GM23338 (cell line): Measurements from ENCODE around the gene PCNX1. TPM values are rescaled to one million over a fixed set of nuclear protein-coding genes. Genes with fewer than 3 reads are reported as not detected.

Experiments used
- ATAC-seq: fragments of 200-7000 bp; cut with Tn5 transposase; 3 replicates; pipeline ENCODE4 v1.9.1; 2020
- DNase-seq: peaks from one replicate; pipeline ENCODE4 v3.0.0-alpha.2; 2015; ENCODE audit warnings: low spot score
- H2AFZ ChIP-seq: fragments of 200-600 bp; sonication (generic); 2 replicates; pipeline ENCODE4 v1.8.0; 2016; ENCODE audit warnings: antibody characterized with exemption, mild to moderate bottlenecking, moderate library complexity
- H3F3A ChIP-seq: fragments of 200-600 bp; sonication (generic); replicated peaks from 2 replicates; pipeline ENCODE4 v1.8.0; 2017; ENCODE audit warnings: antibody characterized with exemption, mixed run types, low read depth
- H3K27ac ChIP-seq: fragments of 200-600 bp; sonication (generic); 2 replicates; pipeline ENCODE4 v1.6.1; 2016; ENCODE audit warnings: low read depth
- H3K27me3 ChIP-seq: fragments of 200-600 bp; sonication (generic); 2 replicates; pipeline ENCODE4 v1.8.0; 2016; ENCODE audit warnings: mild to moderate bottlenecking, mixed run types, moderate library complexity; ENCODE audit not compliant: insufficient read depth
- H3K36me3 ChIP-seq: fragments of 200-600 bp; sonication (generic); 2 replicates; pipeline ENCODE4 v1.8.0; 2016; ENCODE audit warnings: mild to moderate bottlenecking; ENCODE audit not compliant: insufficient read depth
- H3K4me1 ChIP-seq: fragments of 200-600 bp; sonication (generic); 2 replicates; pipeline ENCODE4 v1.8.0; 2016; ENCODE audit warnings: mild to moderate bottlenecking, moderate library complexity; ENCODE audit not compliant: insufficient read depth
- H3K4me2 ChIP-seq: fragments of 200-600 bp; sonication (generic); 2 replicates; pipeline ENCODE4 v1.7.1; 2017; ENCODE audit warnings: mixed run types
- H3K4me3 ChIP-seq: fragments of 200-600 bp; sonication (generic); 2 replicates; pipeline ENCODE4 v1.6.1; 2016; ENCODE audit warnings: mixed run types
- H3K79me2 ChIP-seq: fragments of 200-600 bp; sonication (generic); replicated peaks from 2 replicates; pipeline ENCODE4 v1.8.0; 2017; ENCODE audit warnings: mild to moderate bottlenecking; ENCODE audit not compliant: insufficient read depth
- H3K9me2 ChIP-seq: fragments of 200-600 bp; sonication (generic); 2 replicates; pipeline ENCODE4 v1.8.0; 2017; ENCODE audit not compliant: insufficient read depth
- H4K20me1 ChIP-seq: fragments of 200-600 bp; sonication (generic); replicated peaks from 2 replicates; pipeline ENCODE4 v1.8.0; 2017; ENCODE audit warnings: mild to moderate bottlenecking; ENCODE audit not compliant: insufficient read depth
- H3K27ac Mint-ChIP-seq: 2 replicates; pipeline ENCODE4 v1.8.0; 2020; ENCODE audit warnings: inconsistent platforms, mild to moderate bottlenecking, moderate library complexity, mixed read lengths
- H3K27me3 Mint-ChIP-seq: 3 replicates; pipeline ENCODE4 v1.8.0; 2022; ENCODE audit warnings: low read depth, mild to moderate bottlenecking, moderate library complexity, mixed read lengths, inconsistent platforms; ENCODE audit not compliant: insufficient read depth, poor library complexity
- H3K36me3 Mint-ChIP-seq: 3 replicates; pipeline ENCODE4 v1.8.0; 2021; ENCODE audit warnings: low read depth, mild to moderate bottlenecking, inconsistent platforms, moderate library complexity, mixed read lengths
- H3K4me1 Mint-ChIP-seq: 3 replicates; pipeline ENCODE4 v1.8.0; 2020; ENCODE audit warnings: mild to moderate bottlenecking, inconsistent platforms, mixed read lengths
- H3K4me3 Mint-ChIP-seq: 3 replicates; pipeline ENCODE4 v1.8.0; 2021; ENCODE audit warnings: moderate library complexity, mild to moderate bottlenecking, inconsistent platforms, mixed read lengths
- H3K9me3 Mint-ChIP-seq: 3 replicates; pipeline ENCODE4 v1.8.0; 2020; ENCODE audit warnings: moderate library complexity, mild to moderate bottlenecking, inconsistent platforms, mixed read lengths
- CREB1 ChIP-seq: fragments of 250-450 bp; sonication (Bioruptor Pico); IDR thresholded peaks from 2 replicates; pipeline ENCODE4 v1.5.0; 2020; ENCODE audit warnings: low read depth, mild to moderate bottlenecking, moderate library complexity
- EZH2phosphoT487 ChIP-seq: fragments of 200-600 bp; sonication (generic); IDR thresholded peaks from one replicate; pipeline ENCODE4 v1.8.1; 2018; ENCODE audit warnings: antibody characterized with exemption; ENCODE audit not compliant: unreplicated experiment
- JUNB ChIP-seq: IDR thresholded peaks from one replicate; pipeline ENCODE4 v1.6.1; 2016; ENCODE audit warnings: antibody characterized with exemption; ENCODE audit not compliant: unreplicated experiment
- NANOG ChIP-seq: IDR thresholded peaks from 2 replicates; pipeline ENCODE4 v1.6.1; 2016; ENCODE audit warnings: antibody characterized with exemption, borderline replicate concordance
- STAT1 ChIP-seq: IDR thresholded peaks from one replicate; pipeline ENCODE4 v1.6.1; 2016; ENCODE audit warnings: antibody characterized with exemption; ENCODE audit not compliant: unreplicated experiment
- ZNF114 ChIP-seq: fragments of 250-450 bp; sonication (Bioruptor Pico); IDR thresholded peaks from 2 replicates; pipeline ENCODE4 v1.5.0; 2020; ENCODE audit warnings: mild to moderate bottlenecking, moderate library complexity
- ZNF331 ChIP-seq: fragments of 250-450 bp; sonication (Bioruptor Pico); IDR thresholded peaks from 2 replicates; pipeline ENCODE4 v1.5.0; 2020; ENCODE audit warnings: low read depth, mild to moderate bottlenecking, moderate library complexity
- polyA plus RNA-seq: library from polyadenylated mRNA; unstranded; fragments of >200 nt; fragmentation: Nextera tagmentation; extraction: Ambion mirVana; gene quantifications from 2 replicates; pipeline ENCODE4 v1.2.1, GENCODE V29; 2016
- total RNA-seq: library from RNA; depleted of rRNA; stranded (reverse); fragments of >200 nt; shearing (Covaris generic); gene quantifications from 2 replicates; pipeline ENCODE4 v1.2.3, GENCODE V29; 2014
- TF ChIP-seq, protein P1 (sequence below): fragments of 250-450 bp; sonication (Bioruptor Pico); IDR thresholded peaks from 2 replicates; pipeline ENCODE4 v1.5.0; 2020; ENCODE audit warnings: mild to moderate bottlenecking, moderate library complexity
- TF ChIP-seq, protein P2 (sequence below): IDR thresholded peaks from one replicate; pipeline ENCODE4 v1.6.1; 2018; ENCODE audit warnings: antibody characterized with exemption; ENCODE audit not compliant: unreplicated experiment

The PCNX1 gene
- total and polyA plus RNA-seq, 2 experiments from 2014 or later: 19.4 to 53.1 TPM

DNA sequence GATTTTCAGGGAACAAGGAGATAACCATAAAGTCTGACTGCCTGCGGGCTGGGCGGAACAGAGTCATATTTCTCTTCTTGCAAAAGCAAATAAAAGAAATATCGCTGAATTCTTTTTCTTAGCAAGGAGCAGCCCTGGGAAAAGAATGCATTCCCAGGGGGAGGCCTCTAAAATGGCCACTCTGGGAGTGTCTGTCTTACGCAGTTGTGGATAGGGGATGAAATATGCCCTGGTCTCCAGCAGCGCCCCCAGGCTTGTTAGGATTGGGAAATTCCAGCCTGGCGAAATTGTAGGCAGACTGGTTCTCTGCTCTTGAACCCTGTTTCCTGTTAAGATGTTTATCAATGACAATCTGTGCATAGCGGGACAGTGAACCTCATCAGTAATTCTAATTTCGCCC is 40.5 kb downstream of the PCNX1 start (continued):
- TF ChIP-seq, protein P1, sequence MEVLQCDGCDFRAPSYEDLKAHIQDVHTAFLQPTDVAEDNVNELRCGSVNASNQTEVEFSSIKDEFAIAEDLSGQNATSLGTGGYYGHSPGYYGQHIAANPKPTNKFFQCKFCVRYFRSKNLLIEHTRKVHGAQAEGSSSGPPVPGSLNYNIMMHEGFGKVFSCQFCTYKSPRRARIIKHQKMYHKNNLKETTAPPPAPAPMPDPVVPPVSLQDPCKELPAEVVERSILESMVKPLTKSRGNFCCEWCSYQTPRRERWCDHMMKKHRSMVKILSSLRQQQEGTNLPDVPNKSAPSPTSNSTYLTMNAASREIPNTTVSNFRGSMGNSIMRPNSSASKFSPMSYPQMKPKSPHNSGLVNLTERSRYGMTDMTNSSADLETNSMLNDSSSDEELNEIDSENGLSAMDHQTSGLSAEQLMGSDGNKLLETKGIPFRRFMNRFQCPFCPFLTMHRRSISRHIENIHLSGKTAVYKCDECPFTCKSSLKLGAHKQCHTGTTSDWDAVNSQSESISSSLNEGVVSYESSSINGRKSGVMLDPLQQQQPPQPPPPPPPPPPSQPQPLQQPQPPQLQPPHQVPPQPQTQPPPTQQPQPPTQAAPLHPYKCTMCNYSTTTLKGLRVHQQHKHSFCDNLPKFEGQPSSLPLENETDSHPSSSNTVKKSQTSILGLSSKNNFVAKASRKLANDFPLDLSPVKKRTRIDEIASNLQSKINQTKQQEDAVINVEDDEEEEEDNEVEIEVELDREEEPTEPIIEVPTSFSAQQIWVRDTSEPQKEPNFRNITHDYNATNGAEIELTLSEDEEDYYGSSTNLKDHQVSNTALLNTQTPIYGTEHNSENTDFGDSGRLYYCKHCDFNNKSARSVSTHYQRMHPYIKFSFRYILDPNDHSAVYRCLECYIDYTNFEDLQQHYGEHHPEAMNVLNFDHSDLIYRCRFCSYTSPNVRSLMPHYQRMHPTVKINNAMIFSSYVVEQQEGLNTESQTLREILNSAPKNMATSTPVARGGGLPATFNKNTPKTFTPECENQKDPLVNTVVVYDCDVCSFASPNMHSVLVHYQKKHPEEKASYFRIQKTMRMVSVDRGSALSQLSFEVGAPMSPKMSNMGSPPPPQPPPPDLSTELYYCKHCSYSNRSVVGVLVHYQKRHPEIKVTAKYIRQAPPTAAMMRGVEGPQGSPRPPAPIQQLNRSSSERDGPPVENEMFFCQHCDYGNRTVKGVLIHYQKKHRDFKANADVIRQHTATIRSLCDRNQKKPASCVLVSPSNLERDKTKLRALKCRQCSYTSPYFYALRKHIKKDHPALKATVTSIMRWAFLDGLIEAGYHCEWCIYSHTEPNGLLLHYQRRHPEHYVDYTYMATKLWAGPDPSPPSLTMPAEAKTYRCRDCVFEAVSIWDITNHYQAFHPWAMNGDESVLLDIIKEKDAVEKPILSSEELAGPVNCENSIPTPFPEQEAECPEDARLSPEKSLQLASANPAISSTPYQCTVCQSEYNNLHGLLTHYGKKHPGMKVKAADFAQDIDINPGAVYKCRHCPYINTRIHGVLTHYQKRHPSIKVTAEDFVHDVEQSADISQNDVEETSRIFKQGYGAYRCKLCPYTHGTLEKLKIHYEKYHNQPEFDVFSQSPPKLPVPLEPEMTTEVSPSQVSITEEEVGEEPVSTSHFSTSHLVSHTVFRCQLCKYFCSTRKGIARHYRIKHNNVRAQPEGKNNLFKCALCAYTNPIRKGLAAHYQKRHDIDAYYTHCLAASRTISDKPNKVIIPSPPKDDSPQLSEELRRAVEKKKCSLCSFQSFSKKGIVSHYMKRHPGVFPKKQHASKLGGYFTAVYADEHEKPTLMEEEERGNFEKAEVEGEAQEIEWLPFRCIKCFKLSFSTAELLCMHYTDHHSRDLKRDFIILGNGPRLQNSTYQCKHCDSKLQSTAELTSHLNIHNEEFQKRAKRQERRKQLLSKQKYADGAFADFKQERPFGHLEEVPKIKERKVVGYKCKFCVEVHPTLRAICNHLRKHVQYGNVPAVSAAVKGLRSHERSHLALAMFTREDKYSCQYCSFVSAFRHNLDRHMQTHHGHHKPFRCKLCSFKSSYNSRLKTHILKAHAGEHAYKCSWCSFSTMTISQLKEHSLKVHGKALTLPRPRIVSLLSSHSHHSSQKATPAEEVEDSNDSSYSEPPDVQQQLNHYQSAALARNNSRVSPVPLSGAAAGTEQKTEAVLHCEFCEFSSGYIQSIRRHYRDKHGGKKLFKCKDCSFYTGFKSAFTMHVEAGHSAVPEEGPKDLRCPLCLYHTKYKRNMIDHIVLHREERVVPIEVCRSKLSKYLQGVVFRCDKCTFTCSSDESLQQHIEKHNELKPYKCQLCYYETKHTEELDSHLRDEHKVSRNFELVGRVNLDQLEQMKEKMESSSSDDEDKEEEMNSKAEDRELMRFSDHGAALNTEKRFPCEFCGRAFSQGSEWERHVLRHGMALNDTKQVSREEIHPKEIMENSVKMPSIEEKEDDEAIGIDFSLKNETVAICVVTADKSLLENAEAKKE: no peak
- no peak for TF ChIP-seq EZH2phosphoT487
- TF ChIP-seq STAT1: no peak
- TF ChIP-seq ZNF331 (CRISPR knock-in tag): no peak
- TF ChIP-seq CREB1 (CRISPR knock-in tag): no peak

DNA sequence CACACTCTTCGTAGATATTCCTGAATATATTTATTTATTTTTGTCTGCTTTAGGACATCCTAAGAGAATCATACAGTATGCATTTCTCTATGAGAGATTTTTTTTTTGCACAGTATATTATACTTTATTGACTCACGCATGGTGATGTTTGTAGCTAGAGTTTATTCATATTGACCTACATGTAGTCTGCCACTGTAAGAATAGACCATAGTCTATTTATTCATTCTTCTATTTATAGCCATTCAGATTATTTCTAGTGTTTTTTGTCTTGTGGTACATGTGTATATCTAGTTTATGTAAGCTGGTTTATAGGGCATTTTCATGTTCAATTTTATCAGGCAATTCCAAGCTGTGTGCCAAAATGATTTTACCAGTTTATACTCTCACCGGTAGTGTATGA is 45.2 kb downstream of the PCNX1 start:
- peaks cover 29% of the 10 kb centered on the region for H3K36me3 Mint-ChIP-seq
- H3F3A ChIP-seq: 0 out of 2 replicates have a peak, but pooled peaks cover 5% of the 10 kb centered on the region
- DNase-seq (no peak), ATAC-seq (no peak)
- H3K4me2 ChIP-seq: no peak overlapping the region
- peaks cover 36% of the 10 kb centered on the region for H3K79me2 ChIP-seq
- no peaks in the 10 kb centered on the region for H3K27me3 ChIP-seq
- peaks cover 23% of the 10 kb centered on the region for H3K36me3 ChIP-seq
- no peak overlapping the region for H2AFZ ChIP-seq
- H3K9me2 ChIP-seq: no peaks in the 10 kb centered on the region
- no peaks in the 10 kb centered on the region for H4K20me1 ChIP-seq
- no peak overlapping the region for H3K4me3 Mint-ChIP-seq
- H3K27ac Mint-ChIP-seq: no peak overlapping the region
- H3K9me3 Mint-ChIP-seq: peaks cover 12% of the 10 kb centered on the region
- H3K27me3 Mint-ChIP-seq: no peaks in the 10 kb centered on the region
- no peak overlapping the region for H3K4me3 ChIP-seq
- no peak overlapping the region for H3K27ac ChIP-seq
- H3K4me1 Mint-ChIP-seq: no peaks in the 10 kb centered on the region
- no peaks in the 10 kb centered on the region for H3K4me1 ChIP-seq
- no peak for TF ChIP-seq ZNF114 (CRISPR knock-in tag)
- no peak for TF ChIP-seq JUNB
- TF ChIP-seq ZNF331 (CRISPR knock-in tag): no peak
- TF ChIP-seq, protein P2, sequence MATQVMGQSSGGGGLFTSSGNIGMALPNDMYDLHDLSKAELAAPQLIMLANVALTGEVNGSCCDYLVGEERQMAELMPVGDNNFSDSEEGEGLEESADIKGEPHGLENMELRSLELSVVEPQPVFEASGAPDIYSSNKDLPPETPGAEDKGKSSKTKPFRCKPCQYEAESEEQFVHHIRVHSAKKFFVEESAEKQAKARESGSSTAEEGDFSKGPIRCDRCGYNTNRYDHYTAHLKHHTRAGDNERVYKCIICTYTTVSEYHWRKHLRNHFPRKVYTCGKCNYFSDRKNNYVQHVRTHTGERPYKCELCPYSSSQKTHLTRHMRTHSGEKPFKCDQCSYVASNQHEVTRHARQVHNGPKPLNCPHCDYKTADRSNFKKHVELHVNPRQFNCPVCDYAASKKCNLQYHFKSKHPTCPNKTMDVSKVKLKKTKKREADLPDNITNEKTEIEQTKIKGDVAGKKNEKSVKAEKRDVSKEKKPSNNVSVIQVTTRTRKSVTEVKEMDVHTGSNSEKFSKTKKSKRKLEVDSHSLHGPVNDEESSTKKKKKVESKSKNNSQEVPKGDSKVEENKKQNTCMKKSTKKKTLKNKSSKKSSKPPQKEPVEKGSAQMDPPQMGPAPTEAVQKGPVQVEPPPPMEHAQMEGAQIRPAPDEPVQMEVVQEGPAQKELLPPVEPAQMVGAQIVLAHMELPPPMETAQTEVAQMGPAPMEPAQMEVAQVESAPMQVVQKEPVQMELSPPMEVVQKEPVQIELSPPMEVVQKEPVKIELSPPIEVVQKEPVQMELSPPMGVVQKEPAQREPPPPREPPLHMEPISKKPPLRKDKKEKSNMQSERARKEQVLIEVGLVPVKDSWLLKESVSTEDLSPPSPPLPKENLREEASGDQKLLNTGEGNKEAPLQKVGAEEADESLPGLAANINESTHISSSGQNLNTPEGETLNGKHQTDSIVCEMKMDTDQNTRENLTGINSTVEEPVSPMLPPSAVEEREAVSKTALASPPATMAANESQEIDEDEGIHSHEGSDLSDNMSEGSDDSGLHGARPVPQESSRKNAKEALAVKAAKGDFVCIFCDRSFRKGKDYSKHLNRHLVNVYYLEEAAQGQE: no peak
- no peak for TF ChIP-seq NANOG
